ENCODE measurements around the gene NKAIN1.

- TF ChIP-seq ZNF331 (CRISPR knock-in tag; IDR thresholded peaks at IDR 0.05; ENCODE audit: low read depth): no peak
- TF ChIP-seq REST (IDR thresholded peaks at IDR 0.05; ENCODE audit: unreplicated experiment): no peak
- no peak for TF ChIP-seq EZH2phosphoT487 (IDR thresholded peaks at IDR 0.05; ENCODE audit: unreplicated experiment)
- TF ChIP-seq CTCF (conservative IDR thresholded peaks at IDR 0.05; ENCODE audit: low read depth in 2 of 2): no peak
- no peak for TF ChIP-seq EZH2 (IDR thresholded peaks at IDR 0.05; ENCODE audit: low read depth, unreplicated experiment)
- no peak for TF ChIP-seq POLR2AphosphoS5 (IDR thresholded peaks at IDR 0.05; ENCODE audit: low read depth)
Measured at GRCh38 chr1:31199236-31199790, 40.4 kb downstream of the NKAIN1 start.

Data from GM23338 (cell line).